Measurements from ENCODE around the gene LCMT1.

Gene LCMT1

DNA sequence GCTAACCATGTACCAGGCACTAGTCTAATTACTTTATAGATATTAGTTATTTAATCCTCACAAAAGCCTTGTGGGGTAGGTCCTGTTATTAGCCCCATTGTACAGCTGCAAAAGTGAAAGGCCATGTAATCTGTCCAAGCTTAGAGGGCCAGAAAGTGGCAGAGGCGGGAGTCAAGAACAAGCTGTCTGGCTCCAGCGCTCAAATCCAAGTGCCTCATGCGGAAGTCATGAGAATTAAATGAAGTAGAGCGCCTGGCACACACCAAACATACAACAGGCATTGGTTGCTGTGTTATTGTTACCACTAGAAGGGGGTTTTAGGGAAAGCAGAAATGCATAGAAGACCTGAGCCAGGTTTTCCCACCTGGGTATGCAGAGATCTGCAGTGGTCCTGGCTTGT lies 106.4 kb downstream of the LCMT1 start:
- TF ChIP-seq, protein P1, sequence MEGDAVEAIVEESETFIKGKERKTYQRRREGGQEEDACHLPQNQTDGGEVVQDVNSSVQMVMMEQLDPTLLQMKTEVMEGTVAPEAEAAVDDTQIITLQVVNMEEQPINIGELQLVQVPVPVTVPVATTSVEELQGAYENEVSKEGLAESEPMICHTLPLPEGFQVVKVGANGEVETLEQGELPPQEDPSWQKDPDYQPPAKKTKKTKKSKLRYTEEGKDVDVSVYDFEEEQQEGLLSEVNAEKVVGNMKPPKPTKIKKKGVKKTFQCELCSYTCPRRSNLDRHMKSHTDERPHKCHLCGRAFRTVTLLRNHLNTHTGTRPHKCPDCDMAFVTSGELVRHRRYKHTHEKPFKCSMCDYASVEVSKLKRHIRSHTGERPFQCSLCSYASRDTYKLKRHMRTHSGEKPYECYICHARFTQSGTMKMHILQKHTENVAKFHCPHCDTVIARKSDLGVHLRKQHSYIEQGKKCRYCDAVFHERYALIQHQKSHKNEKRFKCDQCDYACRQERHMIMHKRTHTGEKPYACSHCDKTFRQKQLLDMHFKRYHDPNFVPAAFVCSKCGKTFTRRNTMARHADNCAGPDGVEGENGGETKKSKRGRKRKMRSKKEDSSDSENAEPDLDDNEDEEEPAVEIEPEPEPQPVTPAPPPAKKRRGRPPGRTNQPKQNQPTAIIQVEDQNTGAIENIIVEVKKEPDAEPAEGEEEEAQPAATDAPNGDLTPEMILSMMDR (IDR thresholded peaks at IDR 0.05; ENCODE audit: insufficient read depth, missing control alignments): no peak
- DNase-seq (ENCODE audit: insufficient read length, low spot score) (no peak), FAIRE-seq (no peak)

DNA sequence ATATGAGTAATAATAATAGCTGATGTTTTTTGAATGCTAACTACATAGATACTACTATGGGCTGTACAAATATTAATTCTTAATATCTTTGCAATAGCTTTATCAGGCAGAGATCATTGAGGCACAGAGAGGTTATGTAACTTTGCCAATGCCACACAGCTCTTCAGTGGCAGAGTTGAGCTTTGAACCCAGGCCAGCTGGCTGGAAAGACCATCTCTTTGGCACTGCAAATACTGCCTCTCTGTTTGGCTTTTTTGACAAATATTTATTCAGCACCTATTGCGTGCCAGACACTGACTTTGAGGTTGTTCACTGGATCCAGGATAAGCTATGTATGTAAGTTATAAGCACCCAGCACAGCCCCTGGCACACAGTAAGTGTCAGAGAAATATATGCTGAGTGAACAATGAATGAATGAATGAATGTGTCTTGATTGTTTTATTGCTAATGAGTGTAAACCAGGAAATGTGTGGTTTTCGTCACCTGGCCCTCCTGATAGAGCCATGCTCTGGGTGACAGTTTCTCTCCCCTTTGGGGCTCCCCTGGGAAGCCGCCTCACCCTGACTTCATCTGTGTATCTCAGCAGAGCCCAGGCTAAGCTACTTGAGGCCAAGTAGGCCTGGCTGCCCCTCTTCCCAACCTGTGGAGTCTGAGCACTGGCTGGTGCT lies 107.7 kb downstream of the LCMT1 start:
- FAIRE-seq: no peak
- TF ChIP-seq, protein P1 (IDR thresholded peaks at IDR 0.05; ENCODE audit: insufficient read depth, missing control alignments): no peak
- no peak for DNase-seq (ENCODE audit: insufficient read length, low spot score)

DNA sequence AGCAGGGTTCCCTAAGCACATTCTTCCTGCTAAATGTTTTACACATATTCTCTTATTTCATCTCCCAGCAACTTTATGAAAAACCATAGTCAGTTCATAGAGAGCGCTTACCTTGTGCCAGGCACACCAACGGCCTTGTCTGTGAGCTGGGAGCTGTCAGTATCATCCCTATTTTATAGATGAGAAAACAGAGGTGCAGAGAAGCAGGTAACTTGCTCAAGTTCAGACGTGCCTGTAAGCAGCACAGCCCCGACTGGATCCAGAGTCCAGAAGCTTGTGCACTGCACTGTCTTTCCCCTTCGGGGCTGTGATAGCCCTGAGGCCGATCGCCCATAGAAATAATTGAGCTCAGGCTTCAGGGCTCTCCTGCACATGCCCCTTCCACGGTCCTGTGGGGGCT lies 111.4 kb downstream of the LCMT1 start:
- TF ChIP-seq, protein P1 (IDR thresholded peaks at IDR 0.05; ENCODE audit: insufficient read depth, missing control alignments): no peak
- no peak for FAIRE-seq
- DNase-seq (ENCODE audit: insufficient read length, low spot score): no peak

DNA sequence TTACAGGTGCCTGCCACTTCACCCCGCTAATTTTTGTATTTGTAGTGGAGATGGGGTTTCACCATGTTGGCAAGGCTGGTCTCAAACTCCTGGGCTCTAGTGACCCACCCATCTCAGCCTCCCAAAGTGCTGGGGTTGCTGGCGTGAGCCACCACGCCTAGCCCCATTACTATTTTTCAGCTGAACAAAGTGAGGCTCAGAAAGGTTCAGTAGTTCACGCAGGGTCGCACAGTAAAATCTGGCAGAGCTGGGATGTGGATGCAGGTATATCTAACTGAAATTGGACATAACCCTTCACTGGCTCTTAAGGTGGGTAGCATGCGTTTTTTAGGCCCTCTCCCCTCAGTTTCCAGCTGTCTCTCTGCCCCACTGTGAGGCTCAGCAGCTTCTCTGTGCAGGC lies 112.4 kb downstream of the LCMT1 start:
- FAIRE-seq: no peak

DNA sequence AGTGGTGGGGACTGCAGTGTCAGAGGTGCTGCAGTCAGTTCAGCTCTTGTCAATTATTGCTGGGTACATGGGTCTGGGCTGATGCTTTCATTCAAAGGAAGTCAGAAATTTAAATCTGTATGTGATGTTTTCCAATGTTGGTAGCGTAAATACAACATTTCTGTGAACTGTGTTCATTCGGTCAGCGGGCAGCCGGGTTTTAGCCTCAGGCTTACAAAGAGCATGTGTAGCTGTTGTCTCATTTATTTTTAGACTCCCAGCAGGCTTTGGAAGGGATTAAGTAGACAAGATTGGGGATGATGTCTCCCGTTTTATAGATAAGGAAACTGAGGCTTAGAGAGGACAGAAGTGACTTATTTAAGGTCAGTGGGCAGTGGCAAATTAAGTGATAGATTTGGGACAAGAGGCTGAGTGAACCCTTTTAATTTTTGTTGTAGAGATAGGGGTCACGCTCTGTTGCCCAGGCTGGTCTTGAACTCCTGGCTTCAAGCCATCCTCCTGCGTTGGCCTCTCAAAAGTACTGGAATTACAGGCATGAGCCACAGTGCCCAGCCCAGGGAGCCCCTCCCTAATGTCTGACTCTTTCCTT lies 113.3 kb downstream of the LCMT1 start:
- no peak for DNase-seq (ENCODE audit: insufficient read length, low spot score)
- TF ChIP-seq, protein P1 (IDR thresholded peaks at IDR 0.05; ENCODE audit: insufficient read depth, missing control alignments): no peak
- no peak for FAIRE-seq

More for the DNA sequence above, 112.4 kb downstream of the LCMT1 start:
- TF ChIP-seq, protein P1 (IDR thresholded peaks at IDR 0.05; ENCODE audit: insufficient read depth, missing control alignments): no peak
- no peak for DNase-seq (ENCODE audit: insufficient read length, low spot score)
